GM12878 (cell line): ENCODE measurements around the gene SHANK1.

Experiments
- ATF3 ChIP-seq: IDR thresholded peaks from 2 replicates; pipeline ENCODE4 v1.6.1; 2011; ENCODE audit warnings: low read depth, mild to moderate bottlenecking, low read length, moderate library complexity, borderline replicate concordance; ENCODE audit errors: extremely low read depth
- CTCF ChIP-seq, 3 experiments: IDR thresholded peaks in 2 of 3; conservative IDR thresholded peaks in 1 of 3; 2 replicates each; pipeline ENCODE4 v1.5.1; 2011; ENCODE audit warnings: low read depth in 3 of 3, low read length in 3 of 3, mild to moderate bottlenecking in 3 of 3, control low read depth in 2 of 3, moderate library complexity in 2 of 3, inconsistent platforms in 1 of 3, mixed read lengths in 1 of 3; ENCODE audit not compliant: control insufficient read depth in 2 of 3, insufficient read depth in 1 of 3; ENCODE audit errors: extremely low read depth in 1 of 3
- POLR2AphosphoS5 ChIP-seq: IDR thresholded peaks from 2 replicates; pipeline ENCODE4 v1.6.1; 2011; ENCODE audit warnings: mild to moderate bottlenecking, low read length, inconsistent platforms
- SIX5 ChIP-seq: IDR thresholded peaks from 2 replicates; pipeline ENCODE4 v1.6.1; 2011; ENCODE audit warnings: mild to moderate bottlenecking, low read depth, low read length, moderate library complexity; ENCODE audit not compliant: severe bottlenecking
- TAF1 ChIP-seq: IDR thresholded peaks from 2 replicates; pipeline ENCODE4 v1.6.1; 2011; ENCODE audit warnings: mild to moderate bottlenecking, low read depth, low read length, borderline replicate concordance

GRCh38 chr19:50753879-50754278 is 34.3 kb upstream of the SHANK1 start:
- TF ChIP-seq SIX5, result no peak
- TF ChIP-seq ATF3, result no peak
- no peak for TF ChIP-seq TAF1
- no peak for TF ChIP-seq CTCF (IDR thresholded peaks at IDR 0.05 in 2 of 3, conservative IDR thresholded peaks at IDR 0.05 in 1 of 3; ENCODE audit: control insufficient read depth in 2 of 3, extremely low read depth in 1 of 3, insufficient read depth in 1 of 3, low read depth in 3 of 3, low read length in 3 of 3)
- no peak for TF ChIP-seq POLR2AphosphoS5
